Endodermal cell (in vitro differentiated cells): ENCODE measurements around the gene BTG4. TPM values are rescaled to one million over a fixed set of nuclear protein-coding genes. Genes with fewer than 3 reads are reported as not detected.

Source experiments
- DNase-seq: peaks from one replicate; pipeline ENCODE4 v3.0.0-alpha.2; 2017
- H3K27ac ChIP-seq: 2 replicates; pipeline ENCODE4 v1.5.1; 2013; ENCODE audit warnings: mild to moderate bottlenecking, low read depth, low read length, moderate library complexity
- H3K27me3 ChIP-seq: 2 replicates; pipeline ENCODE4 v1.6.1; 2013; ENCODE audit warnings: mild to moderate bottlenecking, low read length, moderate library complexity; ENCODE audit not compliant: insufficient read depth, control insufficient read depth, poor library complexity, severe bottlenecking
- H3K36me3 ChIP-seq: 2 replicates; pipeline ENCODE4 v1.7.0; 2013; ENCODE audit warnings: mild to moderate bottlenecking, low read length, moderate library complexity; ENCODE audit not compliant: control insufficient read depth, insufficient read depth
- H3K4me1 ChIP-seq: one replicate; pipeline ENCODE4 v1.7.0; 2013; ENCODE audit warnings: low read length; ENCODE audit not compliant: control insufficient read depth, insufficient read depth
- H3K4me3 ChIP-seq: 2 replicates; pipeline ENCODE4 v1.5.1; 2013; ENCODE audit warnings: mild to moderate bottlenecking, low read length, moderate library complexity
- H3K9ac ChIP-seq: 2 replicates; pipeline ENCODE4 v1.6.1; 2013; ENCODE audit warnings: mild to moderate bottlenecking, low read length, moderate library complexity; ENCODE audit not compliant: poor library complexity, severe bottlenecking; ENCODE audit errors: extremely low read depth
- H3K9me3 ChIP-seq: 2 replicates; pipeline ENCODE4 v1.6.1; 2013; ENCODE audit warnings: mild to moderate bottlenecking, low read length, moderate library complexity; ENCODE audit not compliant: control insufficient read depth
- H3K27ac Mint-ChIP-seq: 2 replicates; pipeline ENCODE4 v1.8.0; 2020; ENCODE audit warnings: mixed read lengths
- H3K27me3 Mint-ChIP-seq: 2 replicates; pipeline ENCODE4 v1.8.0; 2021; ENCODE audit warnings: mild to moderate bottlenecking, mixed read lengths; ENCODE audit not compliant: insufficient read depth
- H3K36me3 Mint-ChIP-seq: 2 replicates; pipeline ENCODE4 v1.8.0; 2020; ENCODE audit warnings: low read depth, mixed read lengths
- H3K4me1 Mint-ChIP-seq: 2 replicates; pipeline ENCODE4 v1.8.0; 2020; ENCODE audit warnings: mixed read lengths
- H3K4me3 Mint-ChIP-seq: 2 replicates; pipeline ENCODE4 v1.8.0; 2020; ENCODE audit warnings: mild to moderate bottlenecking, moderate library complexity, mixed read lengths
- H3K9me3 Mint-ChIP-seq: 2 replicates; pipeline ENCODE4 v1.8.0; 2020; ENCODE audit warnings: mild to moderate bottlenecking, mixed read lengths
- CTCF ChIP-seq: fragments of 200-600 bp; sonication (generic); conservative IDR thresholded peaks from 2 replicates; pipeline ENCODE4 v1.5.0; 2021; ENCODE audit warnings: antibody characterized with exemption, mild to moderate bottlenecking
- WGBS, 2 experiments: methylation state at CpG; one replicate each; pipeline versions ENCODE4 v1.1.5 to v1.1.7; 2013; ENCODE audit warnings: missing lambda C conversion rate in 2 of 2, mixed read lengths in 1 of 2; ENCODE audit not compliant: insufficient coverage in 1 of 2, insufficient read length in 1 of 2; 5-methylcytosine and 5-hydroxymethylcytosine counted together
- total RNA-seq, 2 donors: library from RNA; stranded (reverse); fragmentation: NEBNext Ultra II Directional in 1 of 2; extraction: Animal tissue kit (Norgen Biotek cat#: 25700) in 1 of 2; gene quantifications; 2 replicates in 1 of 2; 3 replicates in 1 of 2; pipeline ENCODE4 v1.2.1, GENCODE V29; 2021

The BTG4 gene
- total RNA-seq, 2 donors from 2014 or later = not detected

DNA sequence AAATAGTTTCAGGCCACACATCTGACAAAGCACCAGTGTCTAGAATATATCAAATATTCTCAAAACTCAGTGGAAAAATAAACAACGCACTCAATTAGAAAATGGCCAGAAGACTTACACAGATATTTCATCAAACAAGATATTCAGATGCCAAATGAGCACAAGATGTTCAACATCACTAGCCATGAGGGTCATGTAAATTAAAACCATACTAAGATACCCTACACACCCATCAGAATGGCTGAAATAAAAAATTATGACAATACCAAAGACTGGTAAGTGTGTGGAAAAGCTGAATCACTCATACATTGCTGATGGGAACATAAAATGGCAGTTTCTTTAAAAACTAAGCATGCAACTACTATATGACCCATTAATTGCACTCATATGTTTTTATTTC is 21.7 kb downstream of the BTG4 start:
- peaks cover 11% of the 10 kb centered on the region for H3K4me1 Mint-ChIP-seq
- Histone ChIP-seq H3K9me3 (peaks cover 20% of the 10 kb centered on the region), H3K4me1 (peaks cover 7% of the 10 kb centered on the region), H3K27ac (no peak overlapping the region), H3K4me3 (no peak overlapping the region), H3K9ac (no peak overlapping the region), H3K36me3 (no peaks in the 10 kb centered on the region), H3K27me3 (peaks cover 51% of the 10 kb centered on the region)
- DNase-seq = no peak
- peaks cover 66% of the 10 kb centered on the region for H3K27me3 Mint-ChIP-seq
- H3K36me3 Mint-ChIP-seq = no peaks in the 10 kb centered on the region
- WGBS, 2 experiments = 91% methylated on average over 1 of the region's 1 CpG; no CpG with 5 or more reads in 1 of the 2 experiments
- H3K27ac Mint-ChIP-seq = no peak overlapping the region
- TF ChIP-seq CTCF = no peak
- H3K9me3 Mint-ChIP-seq = peaks cover 22% of the 10 kb centered on the region
- no peak overlapping the region for H3K4me3 Mint-ChIP-seq

DNA sequence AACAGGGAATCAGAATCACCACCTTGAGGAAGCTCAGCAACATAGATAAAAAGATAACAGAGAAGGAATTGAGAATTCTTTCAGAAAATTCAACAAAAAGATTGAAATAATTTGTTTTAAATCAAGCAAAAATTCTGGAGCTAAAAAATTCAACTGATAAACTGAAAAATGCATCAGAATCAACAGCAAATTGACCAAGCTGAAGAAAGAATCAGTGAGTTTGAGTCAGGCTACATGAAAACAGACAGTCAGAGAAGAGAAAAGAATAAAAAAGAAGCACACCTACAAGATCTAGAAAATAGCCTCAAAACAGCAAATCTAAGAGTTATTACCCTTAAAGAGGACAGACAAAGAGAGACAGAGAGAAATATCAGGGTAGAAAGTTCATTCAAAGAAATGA is 28.8 kb downstream of the BTG4 start:
- Mint-ChIP-seq H3K36me3 (no peaks in the 10 kb centered on the region), H3K9me3 (peaks cover 18% of the 10 kb centered on the region), H3K4me3 (no peak overlapping the region), H3K27ac (no peak overlapping the region), H3K27me3 (peaks cover 34% of the 10 kb centered on the region), H3K4me1 (no peaks in the 10 kb centered on the region)
- H3K36me3 ChIP-seq = no peaks in the 10 kb centered on the region
- H3K9ac ChIP-seq = no peak overlapping the region
- DNase-seq = no peak
- no peak overlapping the region for H3K27ac ChIP-seq
- H3K4me3 ChIP-seq = no peak overlapping the region
- TF ChIP-seq CTCF = no peak
- peaks cover under 1% of the 10 kb centered on the region for H3K27me3 ChIP-seq
- H3K4me1 ChIP-seq = no peaks in the 10 kb centered on the region
- peaks cover 38% of the 10 kb centered on the region for H3K9me3 ChIP-seq

DNA sequence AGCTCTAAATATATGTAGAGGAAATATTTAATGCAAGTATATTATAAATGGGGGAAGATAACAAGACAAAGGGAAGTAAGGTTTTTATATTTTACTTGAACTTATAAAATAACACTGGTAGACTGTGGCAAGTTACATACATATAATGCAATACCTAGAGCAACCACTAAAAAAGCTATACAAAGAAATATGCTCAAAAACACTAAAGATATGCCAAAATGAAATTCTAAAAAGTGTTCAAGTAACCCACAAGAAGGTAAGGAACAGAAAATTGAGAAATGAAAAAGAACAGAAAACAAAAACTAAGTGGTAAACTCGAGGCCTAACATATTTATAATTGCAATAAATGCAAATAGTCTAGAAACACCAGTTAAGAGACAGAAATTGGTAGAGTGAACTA is 32.5 kb downstream of the BTG4 start:
- Histone ChIP-seq H3K9ac (no peak overlapping the region), H3K27me3 (peaks cover 7% of the 10 kb centered on the region), H3K9me3 (peaks cover 24% of the 10 kb centered on the region), H3K36me3 (no peaks in the 10 kb centered on the region), H3K4me1 (no peaks in the 10 kb centered on the region), H3K27ac (no peak overlapping the region), H3K4me3 (no peak overlapping the region)
- Mint-ChIP-seq H3K27ac (no peak overlapping the region), H3K27me3 (peaks cover 26% of the 10 kb centered on the region), H3K36me3 (no peaks in the 10 kb centered on the region), H3K4me3 (no peak overlapping the region), H3K9me3 (peaks cover 10% of the 10 kb centered on the region), H3K4me1 (no peaks in the 10 kb centered on the region)
- peak; percentile 49 for TF ChIP-seq CTCF
- WGBS, 2 experiments = 86% methylated on average over 1 of the region's 1 CpG; no CpG with 5 or more reads in 1 of the 2 experiments
- DNase-seq = no peak
